WTC11 (cell line): ENCODE results near the gene NBEA.

Experiments used
- ELF4 ChIP-seq: sonication (generic); formaldehyde crosslinking; IDR thresholded peaks from 2 replicates; pipeline ENCODE4 v1.8.1; 2022; ENCODE audit warnings: low read depth, mild to moderate bottlenecking, moderate library complexity, missing genetic modification reagents
- HMGXB4 ChIP-seq: sonication (generic); formaldehyde crosslinking; IDR thresholded peaks from 2 replicates; pipeline ENCODE4 v1.8.1; 2023; ENCODE audit warnings: mild to moderate bottlenecking, moderate library complexity, missing genetic modification reagents
- RORB ChIP-seq: fragments of 250-450 bp; sonication (Bioruptor Pico); IDR thresholded peaks from 2 replicates; pipeline ENCODE4 v1.9.0; 2021; ENCODE audit warnings: mild to moderate bottlenecking
- TCF7 ChIP-seq: sonication (generic); formaldehyde crosslinking; IDR thresholded peaks from 2 replicates; pipeline ENCODE4 v1.8.0; 2022; ENCODE audit warnings: mild to moderate bottlenecking, low read depth, missing genetic modification reagents, moderate library complexity
- ZNF396 ChIP-seq: fragments of 250-450 bp; sonication (Bioruptor Pico); IDR thresholded peaks from 2 replicates; pipeline ENCODE4 v1.8.0; 2021; ENCODE audit warnings: mild to moderate bottlenecking, moderate library complexity, borderline replicate concordance
- ZNF671 ChIP-seq: fragments of 250-450 bp; sonication (Bioruptor Pico); IDR thresholded peaks from 2 replicates; pipeline ENCODE4 v1.8.0; 2021; ENCODE audit warnings: mild to moderate bottlenecking
- TF ChIP-seq, protein P1 (sequence below): fragments of 200-600 bp; IDR thresholded peaks from 2 replicates; pipeline ENCODE4 v1.8.0; 2022; ENCODE audit warnings: antibody characterized with exemption
- TF ChIP-seq, protein P2 (sequence below): sonication (generic); formaldehyde crosslinking; IDR thresholded peaks from 2 replicates; pipeline ENCODE4 v1.8.1; 2022; ENCODE audit warnings: mild to moderate bottlenecking, moderate library complexity, missing genetic modification reagents

DNA sequence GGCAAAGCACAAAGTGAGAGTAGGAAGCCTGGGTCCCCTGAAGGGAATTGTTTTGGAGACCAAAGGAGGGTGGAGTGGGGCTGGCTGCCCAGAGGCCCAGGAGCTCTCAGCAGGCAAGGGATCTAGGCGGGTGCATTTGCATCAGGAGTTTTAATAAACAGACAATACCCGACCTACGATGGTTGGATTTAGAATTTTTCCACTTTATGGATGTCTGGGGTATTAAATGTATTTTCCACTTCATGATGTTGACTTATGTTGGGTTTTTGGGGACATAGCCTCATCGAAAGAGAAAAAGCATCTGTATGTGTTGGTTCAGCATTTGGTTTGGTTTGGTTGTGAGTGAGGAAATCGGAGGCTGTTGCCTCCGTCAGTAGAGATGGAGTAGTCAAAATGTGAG lies 739.6 kb downstream of the NBEA start:
- TF ChIP-seq, protein P1, sequence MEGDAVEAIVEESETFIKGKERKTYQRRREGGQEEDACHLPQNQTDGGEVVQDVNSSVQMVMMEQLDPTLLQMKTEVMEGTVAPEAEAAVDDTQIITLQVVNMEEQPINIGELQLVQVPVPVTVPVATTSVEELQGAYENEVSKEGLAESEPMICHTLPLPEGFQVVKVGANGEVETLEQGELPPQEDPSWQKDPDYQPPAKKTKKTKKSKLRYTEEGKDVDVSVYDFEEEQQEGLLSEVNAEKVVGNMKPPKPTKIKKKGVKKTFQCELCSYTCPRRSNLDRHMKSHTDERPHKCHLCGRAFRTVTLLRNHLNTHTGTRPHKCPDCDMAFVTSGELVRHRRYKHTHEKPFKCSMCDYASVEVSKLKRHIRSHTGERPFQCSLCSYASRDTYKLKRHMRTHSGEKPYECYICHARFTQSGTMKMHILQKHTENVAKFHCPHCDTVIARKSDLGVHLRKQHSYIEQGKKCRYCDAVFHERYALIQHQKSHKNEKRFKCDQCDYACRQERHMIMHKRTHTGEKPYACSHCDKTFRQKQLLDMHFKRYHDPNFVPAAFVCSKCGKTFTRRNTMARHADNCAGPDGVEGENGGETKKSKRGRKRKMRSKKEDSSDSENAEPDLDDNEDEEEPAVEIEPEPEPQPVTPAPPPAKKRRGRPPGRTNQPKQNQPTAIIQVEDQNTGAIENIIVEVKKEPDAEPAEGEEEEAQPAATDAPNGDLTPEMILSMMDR: no peak
- TF ChIP-seq ZNF671 (CRISPR knock-in tag) (no peak), RORB (CRISPR knock-in tag) (no peak), ZNF396 (CRISPR knock-in tag) (no peak), TCF7 (CRISPR knock-in tag) (no peak), HMGXB4 (CRISPR knock-in tag) (no peak), ELF4 (CRISPR knock-in tag) (no peak)
- TF ChIP-seq, protein P2, sequence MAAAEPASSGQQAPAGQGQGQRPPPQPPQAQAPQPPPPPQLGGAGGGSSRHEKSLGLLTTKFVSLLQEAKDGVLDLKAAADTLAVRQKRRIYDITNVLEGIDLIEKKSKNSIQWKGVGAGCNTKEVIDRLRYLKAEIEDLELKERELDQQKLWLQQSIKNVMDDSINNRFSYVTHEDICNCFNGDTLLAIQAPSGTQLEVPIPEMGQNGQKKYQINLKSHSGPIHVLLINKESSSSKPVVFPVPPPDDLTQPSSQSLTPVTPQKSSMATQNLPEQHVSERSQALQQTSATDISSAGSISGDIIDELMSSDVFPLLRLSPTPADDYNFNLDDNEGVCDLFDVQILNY (CRISPR knock-in tag): no peak
